Stimulated activated CD4-positive, alpha-beta T cell treated with anti-CD3 and anti-CD28 coated beads, TNF-alpha, amount 100 ng/mL, for 4 hours (primary cell): ENCODE results near the gene SLC22A23.

Source experiments
- DNase-seq, 3 experiments: peaks; one replicate each; pipeline ENCODE4 v3.0.0-alpha.2; 2020; ENCODE audit warnings: low read depth in 3 of 3

SLC22A23 gene

DNA sequence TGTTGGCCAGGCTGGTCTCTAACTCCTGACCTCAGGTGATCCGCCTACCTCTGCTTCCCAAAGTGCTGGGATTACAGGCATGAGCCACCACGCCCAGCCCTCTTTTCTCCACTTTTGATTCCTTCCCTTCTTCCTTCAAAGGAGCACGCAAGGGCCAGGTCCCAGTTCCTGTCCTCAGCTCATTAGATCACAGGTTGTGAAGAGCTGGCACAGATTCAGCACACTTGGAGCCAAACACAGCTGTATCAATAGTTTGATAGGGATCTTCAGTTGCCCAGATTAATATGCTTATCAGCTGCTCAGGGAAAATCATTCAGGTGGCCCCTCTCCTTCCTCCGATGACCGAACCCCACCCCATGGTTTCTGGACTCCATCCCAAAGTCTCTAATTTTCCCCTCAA lies 14.4 kb upstream of the SLC22A23 start:
- no peak for DNase-seq

DNA sequence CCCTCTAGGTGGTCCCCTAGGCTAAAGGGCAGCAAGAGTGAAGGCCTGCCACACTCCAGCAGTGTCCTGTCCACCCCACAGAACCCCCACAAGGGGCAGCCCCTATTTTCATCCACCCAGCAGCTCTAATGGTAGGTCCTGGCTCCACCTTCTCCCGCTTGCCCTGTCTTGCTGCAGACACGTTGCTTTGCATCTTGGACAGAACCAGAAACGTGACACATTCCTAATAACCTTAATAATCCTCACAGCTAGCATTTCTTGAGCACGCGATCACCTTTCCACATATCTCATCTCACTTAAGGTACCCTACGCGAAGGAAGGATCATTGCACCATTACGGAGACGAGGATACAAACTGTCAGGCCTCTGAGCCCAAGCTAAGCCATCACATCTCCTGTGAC lies 11.7 kb upstream of the SLC22A23 start:
- DNase-seq, result no peak

DNA sequence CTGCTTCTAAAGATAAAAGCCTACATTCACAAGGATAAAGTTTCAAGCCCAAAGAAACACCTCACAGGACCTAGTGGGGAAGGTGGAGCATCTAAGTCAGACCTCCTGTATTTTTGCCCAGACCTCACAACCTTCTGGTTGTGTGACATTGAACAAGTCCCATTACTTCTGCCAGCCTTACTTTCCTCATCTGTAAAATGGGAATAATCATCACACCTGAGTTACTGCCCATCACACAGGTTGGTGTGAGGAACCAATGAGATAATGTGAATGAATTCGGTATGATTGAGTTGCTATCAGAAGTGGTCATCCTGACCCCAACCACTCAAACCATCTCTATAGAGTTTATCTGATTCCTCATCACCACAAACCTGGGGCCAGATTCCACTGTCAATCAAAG lies 11.1 kb upstream of the SLC22A23 start:
- DNase-seq, result no peak

DNA sequence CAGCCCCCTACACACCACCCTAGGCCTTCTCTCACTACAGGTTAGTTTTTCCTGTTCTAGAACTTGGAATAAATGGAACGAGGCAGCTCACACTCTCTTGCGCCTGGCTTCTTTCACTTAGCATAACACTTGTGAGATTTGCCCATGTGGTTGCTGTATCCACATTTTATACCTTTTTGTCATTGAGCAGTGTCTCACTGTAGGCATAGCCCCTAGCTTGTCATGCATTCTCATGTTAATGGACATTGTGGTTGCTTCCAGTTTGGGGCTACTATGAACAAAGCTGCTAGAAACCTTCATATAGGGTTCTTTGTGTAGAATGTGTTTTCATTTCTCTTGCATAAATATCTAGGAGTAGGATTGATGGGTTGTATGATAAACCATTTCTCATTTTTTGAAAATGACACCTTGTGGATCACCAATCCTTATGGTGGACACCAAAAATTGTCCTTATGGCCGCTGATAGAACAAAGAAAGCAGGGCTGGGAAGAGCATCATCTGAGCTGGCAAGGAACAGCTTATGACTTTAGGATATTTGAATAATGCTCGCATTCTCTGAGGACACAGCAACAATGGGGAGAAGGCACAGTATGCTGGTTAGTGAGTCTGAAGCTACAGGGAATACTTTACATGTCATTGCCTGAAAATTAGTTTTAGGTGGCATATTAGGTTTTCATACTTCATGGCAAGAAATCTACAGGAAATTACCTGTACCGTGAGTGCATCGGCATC lies 9.8 kb upstream of the SLC22A23 start:
- no peak for DNase-seq

DNA sequence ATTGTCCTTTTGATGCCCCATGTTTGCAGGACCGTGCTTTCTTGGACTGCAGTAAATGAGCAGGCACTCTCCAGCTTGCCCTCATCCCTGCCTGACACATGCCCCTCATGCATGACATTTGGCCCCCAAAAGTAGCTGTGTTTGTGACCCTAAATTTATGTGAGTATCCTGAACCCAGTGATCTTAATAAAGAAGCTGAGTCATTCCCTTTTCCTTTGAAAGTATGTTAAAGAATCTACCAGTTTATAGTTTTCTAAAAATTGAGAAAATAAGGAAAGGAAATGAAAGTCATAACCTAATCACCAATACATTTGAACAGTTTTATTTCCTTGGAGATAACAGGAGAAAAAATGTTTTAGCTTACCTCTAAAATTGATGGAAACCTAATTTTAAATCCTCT lies 3.4 kb upstream of the SLC22A23 start:
- no peak for DNase-seq

DNA sequence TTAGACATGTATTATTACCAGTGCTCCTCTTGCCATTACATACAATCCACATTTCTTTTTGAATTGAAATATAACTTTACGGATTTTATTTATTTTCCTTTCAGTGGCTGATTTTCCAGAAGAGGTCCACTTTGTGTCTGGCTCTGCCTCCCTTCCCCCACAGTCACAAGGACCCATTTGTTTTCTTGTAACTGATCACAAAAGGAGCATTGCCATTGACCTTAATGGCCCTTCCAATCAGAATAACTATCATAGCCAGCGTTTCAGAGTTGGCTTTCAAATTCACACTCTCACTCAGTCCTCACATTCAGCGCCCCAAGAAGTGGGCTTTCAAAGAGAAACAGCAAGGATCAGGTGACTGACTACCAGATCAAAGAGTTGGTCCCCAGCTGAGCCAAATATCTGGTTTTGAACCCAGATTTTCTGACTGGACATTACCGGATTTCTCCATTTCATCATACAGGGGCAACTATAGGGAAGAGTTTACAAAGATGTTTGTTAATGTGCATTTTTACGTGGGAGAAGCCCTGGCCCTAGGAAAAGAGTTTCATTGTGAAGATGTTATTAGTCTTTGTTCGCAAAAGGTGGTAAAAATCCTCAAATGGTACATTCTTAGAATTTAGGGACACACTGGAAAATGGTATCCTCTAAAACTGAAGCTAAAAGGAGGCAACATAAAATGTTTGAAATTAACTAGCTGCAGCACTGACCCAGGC lies 2.0 kb upstream of the SLC22A23 start:
- no peak for DNase-seq

DNA sequence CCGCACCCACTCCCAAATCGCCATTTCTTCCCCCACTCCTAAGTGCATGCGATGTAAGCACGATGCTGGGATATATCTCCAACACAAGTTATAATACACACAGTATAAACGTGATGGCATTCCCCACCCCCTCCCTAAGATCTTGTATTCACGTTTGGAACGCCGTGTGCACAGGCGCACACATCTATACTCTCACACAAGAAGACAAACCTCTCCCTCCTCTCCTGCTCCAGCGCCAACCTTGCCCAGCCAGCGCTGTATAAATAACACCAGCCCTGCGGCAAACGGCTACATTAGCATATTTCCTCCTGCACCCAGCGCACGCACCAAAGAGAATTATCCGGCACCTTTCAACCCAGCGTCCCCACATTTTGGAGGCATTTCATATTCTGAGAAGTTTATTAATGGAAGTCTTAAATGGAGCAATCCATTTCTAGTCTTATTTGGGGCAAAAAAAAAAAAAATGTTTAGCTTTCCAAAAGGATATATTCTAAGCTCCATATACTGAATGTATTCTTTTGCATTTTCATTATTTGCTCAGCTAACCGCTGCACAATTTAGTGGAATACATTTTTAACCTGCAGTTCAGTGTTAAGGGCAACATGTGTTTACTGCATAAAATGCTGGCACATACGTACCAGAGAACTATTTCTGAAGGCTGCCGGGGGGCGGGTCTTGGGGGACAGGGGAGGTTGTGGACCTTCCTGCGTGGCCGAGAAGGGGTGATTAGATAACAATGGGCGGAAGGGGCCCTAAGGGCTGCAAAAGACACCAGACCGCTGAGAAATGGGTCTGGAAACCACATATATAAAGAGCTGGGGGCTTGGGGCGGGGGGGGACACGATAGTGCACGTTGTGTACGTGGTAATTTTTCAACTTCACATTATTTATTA lies 1.1 kb upstream of the SLC22A23 start:
- no peak for DNase-seq

DNA sequence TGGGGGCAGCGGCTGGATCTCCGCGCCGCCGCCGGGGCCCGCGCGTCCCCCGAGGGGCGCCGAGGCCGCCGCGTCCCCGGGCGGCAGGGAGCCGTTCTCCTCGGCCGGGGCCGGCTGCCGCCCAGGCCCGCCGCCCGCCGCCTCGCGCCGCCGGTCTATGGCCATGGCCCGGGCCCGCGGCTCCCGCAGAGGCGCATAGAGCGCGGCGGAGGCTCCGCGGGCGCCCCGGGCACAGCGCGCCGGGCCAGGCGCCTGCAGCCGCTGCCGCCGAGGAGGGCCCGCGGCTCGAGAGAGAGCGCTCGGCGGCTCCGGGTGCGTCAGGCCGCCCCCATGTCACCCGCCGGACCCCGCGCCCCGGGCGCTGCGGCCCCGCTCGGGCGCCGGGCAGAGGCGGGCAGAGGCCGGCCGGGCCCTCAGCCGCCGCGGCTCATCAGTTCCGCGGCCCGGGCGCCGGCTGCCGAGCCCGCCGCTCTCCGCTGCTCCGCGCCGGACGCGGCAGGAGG lies 404 bp downstream of the SLC22A23 start:
- DNase-seq, result no peak

DNA sequence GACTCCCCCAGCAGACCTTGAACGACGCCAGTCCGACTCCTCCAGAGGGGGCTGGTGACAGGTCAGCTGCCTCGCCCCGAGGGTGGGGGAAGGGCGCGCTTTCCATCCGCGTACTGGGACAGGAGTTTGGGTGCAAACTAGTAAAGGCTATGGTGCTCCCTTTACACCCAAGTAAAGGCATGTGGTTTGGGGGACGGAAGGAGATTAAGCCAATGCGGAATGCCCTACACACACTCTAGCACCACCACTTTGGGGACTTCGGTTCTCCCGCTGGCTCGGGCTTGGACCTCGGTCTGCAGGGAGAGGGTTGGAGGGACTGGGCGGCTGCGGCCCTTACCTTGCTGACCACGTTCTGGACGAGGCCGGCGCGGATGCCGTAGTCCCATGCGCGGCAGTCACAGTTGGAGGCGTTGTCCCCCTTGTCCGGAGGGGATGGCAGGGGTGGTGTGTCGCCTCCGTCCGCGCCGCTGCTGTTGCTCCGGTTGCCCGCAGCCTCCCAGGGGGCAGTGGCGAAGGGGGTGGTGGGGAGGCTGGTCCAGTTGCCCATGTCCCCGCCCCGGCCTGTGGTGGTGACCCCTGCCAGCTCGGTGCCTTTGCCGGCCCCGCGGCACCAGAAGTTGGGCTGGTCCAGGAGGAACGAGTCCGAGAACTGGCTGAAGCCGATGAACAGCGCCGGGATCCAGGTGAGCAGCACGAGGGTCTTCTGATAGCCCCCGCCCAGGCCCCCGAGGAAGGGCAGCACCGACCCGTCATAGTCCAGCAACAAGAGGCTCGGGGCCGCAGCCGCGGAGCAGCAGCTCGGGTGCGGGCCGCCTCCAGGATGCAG lies 1.1 kb downstream of the SLC22A23 start:
- DNase-seq, result peak in 1 of 3 experiments; percentile 19

DNA sequence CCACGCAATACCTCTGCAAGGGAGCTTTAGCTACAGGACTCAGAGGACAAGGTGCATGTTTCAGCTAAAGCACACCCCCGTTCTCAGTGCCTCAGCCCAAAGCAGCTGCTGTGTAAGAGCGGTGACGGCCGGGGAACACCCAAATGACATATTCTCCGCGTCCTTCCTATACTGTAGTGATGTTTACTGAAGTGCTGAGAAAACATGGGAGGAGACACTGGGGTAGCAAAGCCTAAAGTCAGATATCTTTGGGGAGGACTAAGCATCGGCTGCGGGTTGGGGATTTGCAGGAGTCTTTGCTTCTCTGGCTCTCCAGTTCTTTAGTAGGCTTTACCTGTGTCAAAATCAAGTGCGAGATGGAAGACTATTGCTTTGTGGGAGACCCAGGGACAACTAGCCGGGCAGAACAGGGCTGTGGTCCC lies 1.7 kb downstream of the SLC22A23 start:
- DNase-seq, result peak; percentile 16 to 30 (median 19)

DNA sequence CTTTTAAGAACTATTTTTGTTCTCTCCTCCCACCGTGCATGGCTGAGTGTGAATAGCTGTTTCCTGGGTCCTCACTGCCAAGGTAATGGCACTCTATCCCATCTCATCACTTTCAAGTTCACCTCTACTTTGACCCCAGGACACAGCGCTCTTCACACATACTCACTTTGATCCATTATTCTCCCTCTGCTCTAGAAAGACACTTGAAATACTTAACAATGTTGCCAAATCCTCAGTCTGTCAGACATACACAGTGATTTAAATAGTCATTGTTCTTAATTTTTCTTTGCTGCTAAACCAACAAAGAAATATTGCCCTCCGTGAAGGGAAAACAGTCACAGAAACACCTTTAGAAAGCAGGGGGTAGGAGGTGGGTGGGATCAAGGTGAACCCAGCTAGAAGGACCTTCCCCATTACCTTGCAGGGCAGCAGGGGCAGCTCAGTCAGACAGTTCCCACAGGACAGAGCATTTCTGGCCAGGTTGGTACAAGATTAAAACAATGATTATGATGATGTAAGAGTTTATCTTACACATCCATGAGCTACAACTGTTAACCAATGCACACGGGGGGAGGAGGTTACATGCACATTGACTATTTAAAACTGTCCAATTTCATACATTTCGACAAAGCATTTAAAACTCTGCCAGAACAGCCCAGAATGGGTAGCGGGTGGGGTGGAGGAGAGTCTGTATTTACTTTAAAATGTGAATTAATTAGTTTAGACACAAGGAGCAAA lies 2.4 kb downstream of the SLC22A23 start:
- no peak for DNase-seq

DNA sequence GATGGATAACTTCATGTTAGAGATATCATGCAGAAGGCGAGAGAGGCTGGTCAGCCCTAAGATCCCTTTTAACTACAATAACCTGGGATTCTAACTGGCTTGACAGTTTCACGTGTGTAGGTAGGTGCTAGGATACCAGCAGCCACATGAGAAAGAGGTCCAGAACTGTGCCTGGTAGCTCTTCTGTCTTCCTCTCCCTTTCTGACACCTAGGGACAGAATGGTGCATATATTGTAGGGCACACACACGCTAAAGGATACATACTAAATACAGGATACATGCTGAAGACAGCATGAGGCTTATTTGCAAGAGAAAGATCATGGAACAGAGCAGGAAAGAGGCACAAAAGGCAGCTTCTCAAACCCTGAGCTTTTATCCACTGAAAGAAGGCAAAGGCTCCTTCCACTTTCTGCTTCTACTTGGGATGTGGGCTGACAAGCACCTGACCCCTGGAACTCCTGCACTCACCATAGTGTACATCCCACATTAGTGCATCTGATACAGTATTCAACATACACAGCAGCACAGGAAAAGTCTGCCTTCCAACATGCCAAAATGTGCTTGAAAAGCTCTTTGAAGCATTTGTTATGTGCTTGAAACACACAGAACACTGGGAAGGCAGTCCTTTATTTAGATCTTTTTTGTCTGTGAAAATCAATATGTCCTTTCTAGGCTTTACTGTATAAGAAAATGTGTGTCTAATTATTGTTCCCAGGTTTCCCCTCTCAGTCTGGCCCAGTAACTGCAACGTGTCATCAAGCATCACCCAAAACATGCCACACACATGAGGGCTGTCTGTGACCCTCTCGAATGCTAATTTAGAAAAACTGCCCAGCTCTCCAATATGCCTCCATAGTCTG lies 3.2 kb downstream of the SLC22A23 start:
- no peak for DNase-seq

DNA sequence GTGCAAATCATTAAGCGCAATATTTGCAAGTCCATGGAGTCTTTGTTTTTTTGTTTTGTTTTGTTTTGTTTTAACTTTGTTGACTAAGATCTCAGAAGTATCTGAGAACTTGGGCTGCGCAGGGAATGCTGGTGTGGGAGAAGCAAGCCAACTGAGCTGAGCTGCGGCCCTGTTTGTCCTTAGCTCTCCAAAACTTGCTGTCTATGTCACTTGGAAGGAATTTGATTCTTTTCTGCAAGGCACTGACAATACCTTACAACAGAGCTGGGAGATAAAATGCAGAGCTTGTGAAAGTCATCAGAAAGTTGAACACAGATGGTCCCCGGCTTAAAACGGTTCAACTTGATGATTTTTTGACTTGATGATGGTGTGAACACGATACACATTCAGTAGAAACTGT lies 5.4 kb downstream of the SLC22A23 start:
- no peak for DNase-seq

DNA sequence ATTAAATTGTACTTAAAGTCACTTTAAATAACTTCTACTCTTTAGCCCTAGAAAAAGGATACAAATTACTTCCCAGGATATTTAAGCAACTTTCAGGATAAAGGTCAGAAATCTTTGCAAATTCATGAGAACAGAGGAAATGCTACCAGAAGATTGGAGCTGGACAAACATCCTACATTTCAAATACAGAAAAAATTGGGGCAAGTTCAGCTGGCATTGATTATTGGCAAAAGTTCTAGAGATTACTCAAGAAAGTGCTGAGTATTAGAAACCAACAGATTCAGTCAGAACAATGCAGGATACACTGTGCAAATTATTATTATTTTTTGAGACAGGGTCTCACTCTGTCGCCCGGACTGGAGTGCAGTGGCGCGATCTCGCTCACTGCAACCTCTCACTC lies 6.0 kb downstream of the SLC22A23 start:
- DNase-seq, result no peak

DNA sequence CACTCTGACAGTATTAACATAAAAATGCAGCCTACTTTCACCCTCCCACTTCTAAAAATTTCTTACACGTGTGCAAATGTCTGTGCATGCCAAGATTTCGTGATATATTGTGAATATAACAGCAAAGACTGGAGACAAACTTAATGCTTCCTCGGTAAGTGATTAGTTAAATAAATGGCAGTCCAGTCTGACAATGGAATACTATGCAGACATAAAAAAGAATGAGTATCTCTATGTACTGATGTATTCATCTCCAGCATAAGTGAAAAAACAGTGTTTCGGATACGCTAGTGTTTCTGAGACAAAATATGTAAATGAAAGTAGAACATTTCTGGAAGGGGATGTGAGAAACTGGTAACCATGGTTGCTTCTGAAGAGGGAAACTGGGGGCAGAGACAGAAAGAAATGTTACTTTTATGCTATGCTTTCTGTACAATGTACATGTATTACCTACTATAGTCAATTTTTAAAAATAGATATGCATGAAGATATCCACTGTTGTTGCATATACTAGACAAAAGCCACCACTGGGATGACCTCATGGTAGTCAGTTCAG lies 7.0 kb downstream of the SLC22A23 start:
- DNase-seq, result no peak

DNA sequence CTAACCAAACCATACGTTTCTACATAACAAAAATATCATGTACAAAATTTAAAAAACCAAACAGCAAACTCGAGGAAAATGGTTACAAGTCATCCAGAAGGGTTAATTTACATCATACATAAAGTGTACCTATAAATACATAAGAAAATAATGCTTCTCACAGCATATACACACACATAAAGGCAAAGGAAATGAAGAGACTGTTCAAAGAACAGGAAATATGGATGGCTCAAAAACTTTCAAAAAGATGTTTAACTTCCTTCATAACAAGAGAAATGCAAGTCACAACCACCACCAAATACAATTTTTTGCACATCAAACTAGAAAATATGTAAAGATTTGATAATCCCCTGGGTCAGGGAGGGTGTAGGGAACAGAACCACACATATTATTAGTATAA lies 7.5 kb downstream of the SLC22A23 start:
- DNase-seq, result no peak

DNA sequence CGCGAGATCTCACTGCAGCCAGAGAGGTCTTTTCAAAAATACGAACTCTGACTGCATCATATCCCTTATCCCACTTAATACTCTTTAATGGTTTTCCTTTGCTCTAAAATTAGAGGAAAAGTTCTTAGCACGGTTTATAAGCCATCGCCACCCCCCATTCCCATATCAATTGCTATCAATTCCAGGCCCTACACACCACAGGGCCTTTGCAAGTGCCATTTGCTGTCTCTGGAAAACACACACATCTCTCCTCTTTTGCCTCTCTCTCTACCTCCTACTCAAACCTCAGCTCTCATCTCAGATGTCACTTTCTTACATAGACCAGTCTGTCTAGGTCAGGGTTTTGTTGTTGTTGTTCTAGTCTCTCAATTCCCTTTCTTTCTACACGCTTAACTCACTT lies 9.8 kb downstream of the SLC22A23 start:
- no peak for DNase-seq

DNA sequence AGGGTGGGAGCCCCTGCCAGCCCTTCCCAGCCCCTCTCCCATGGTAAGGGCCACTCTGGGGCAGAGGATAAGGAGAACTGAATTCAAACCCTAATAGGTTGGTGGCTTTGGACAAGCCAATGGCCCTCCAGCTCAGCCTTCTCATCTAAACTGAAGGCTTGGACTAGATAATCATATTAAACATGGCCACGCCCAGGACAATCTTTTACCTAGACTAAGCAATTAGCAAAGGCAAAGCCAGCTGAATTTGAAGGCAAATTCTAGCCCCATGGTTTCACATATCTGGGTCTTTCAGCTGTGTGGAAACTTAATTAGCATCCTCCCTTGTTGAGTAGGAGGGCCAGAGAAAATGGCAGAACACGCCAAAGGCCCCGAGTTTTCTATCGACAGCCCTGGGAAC lies 10.7 kb downstream of the SLC22A23 start:
- DNase-seq, result no peak
